ELF-1 (cell line): Measurements from ENCODE around the gene BSCL2.
A peak's percentile ranks its signal among the peaks of the same experiment; 100 is the strongest.
"Not testable (repeated sequence)": the region's sequence is repeated elsewhere in the genome, so short reads cannot be mapped to it uniquely, and the experiment has no call there.

Source experiments
- DNase-seq: peaks from one replicate; pipeline ENCODE4 v3.0.0-alpha.2; 2016; ENCODE audit warnings: low read depth, low spot score

BSCL2 gene

GRCh38 chr11:62656796-62657429 lies 50.3 kb downstream of the BSCL2 start:
- DNase-seq, result no peak

DNA sequence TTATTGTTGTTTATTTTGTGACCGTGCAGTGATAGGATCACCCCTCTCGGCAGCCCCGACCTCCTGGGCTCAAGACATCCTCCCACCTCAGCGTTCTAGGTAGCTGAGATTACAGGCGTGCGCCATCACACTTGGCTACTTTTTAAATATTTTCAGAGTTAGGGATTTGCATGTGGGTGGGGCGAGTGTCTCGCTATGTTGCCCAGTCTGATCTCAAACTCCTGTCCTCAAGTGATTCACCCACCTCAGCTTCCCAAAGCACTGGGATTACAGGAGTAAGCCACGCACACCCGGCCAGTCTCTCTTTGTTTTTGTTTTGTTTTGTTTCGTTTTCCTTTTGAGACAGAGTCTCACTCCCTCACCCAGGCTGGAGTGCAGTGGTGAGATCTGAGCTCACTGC lies 52.9 kb downstream of the BSCL2 start:
- DNase-seq, result no peak

- no peak for DNase-seq
Observed at GRCh38 chr11:62652161-62653006, 54.8 kb downstream of the BSCL2 start.

DNA sequence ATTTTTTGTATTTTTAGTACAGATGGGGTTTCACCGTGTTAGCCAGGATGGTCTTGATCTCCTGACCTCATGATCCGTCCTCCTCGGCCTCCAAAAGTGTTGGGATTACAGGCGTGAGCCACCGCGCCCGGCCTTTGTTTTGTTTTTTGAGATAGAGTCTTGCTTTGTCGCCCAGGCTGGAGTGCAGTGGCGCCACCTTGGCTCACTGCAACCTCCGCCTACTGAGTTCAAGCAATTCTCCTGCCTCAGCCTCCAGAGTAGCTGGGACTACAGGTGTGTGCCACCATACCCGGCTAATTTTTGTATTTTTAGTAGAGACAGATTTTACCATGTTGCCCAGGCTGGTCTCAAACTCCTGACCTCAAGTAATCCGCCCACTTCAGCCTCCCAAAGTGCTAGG lies 56.9 kb downstream of the BSCL2 start:
- DNase-seq, result not testable (repeated sequence)

DNA sequence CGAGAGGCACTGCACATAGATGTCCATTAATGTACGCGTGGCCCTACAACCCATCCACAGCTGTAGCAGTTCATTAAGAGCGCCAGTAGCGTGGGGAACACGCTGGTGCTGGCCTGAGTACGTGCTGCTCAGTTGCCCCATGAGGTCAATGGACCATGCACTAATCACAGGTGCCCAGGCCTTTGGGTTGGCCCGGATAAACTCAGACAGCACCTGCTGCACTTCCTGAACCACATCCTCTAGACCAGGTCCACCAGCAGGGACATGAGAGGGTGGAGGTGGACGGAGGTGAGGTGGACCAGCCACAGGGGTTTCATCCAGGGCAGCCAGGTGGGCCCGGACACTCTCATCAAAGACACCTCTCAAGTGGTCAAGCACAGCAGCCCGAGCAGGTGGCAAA lies 57.7 kb downstream of the BSCL2 start:
- DNase-seq, result no peak

DNA sequence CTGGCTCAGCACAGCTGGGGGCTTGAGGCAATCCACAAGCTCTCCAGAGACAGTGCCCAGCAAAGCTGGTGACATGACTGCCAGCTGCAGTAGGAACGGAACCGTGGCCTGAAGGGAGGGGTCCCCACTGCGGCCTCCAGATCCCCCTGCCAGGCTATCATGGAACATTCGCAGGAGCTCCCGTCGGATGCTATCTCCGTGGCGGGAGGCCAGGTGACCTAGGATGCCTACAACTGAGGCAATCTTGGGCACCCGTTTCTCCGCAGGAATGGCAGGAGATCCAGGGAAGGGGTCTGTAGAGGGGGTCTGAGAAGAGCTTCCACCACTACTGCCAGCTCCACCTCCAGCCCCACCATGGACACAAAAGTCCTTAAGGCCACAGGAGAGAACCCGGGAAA lies 58.3 kb downstream of the BSCL2 start:
- no peak for DNase-seq

- DNase-seq, result no peak
Observed at GRCh38 chr11:62648185-62648966, 58.8 kb downstream of the BSCL2 start.

DNA sequence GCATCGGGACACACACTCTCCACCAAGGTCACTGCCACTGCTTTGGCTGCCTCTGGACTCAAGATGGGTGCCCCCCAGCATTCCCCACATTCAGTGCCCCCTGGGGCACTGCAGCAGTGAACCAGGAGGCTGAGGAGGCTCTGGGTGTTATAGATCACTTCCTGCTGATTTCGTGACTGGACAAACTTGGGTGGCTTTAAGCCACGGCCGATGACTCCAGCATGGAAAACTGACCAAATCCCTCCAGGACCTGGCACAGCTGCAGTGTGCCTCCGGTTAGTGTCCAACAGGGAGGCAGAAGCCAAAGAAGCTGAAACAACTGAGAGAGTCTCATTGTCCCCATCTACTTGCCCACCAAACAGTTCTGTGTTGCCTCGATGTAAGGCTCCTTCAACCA lies 59.6 kb downstream of the BSCL2 start:
- DNase-seq, result no peak

DNA sequence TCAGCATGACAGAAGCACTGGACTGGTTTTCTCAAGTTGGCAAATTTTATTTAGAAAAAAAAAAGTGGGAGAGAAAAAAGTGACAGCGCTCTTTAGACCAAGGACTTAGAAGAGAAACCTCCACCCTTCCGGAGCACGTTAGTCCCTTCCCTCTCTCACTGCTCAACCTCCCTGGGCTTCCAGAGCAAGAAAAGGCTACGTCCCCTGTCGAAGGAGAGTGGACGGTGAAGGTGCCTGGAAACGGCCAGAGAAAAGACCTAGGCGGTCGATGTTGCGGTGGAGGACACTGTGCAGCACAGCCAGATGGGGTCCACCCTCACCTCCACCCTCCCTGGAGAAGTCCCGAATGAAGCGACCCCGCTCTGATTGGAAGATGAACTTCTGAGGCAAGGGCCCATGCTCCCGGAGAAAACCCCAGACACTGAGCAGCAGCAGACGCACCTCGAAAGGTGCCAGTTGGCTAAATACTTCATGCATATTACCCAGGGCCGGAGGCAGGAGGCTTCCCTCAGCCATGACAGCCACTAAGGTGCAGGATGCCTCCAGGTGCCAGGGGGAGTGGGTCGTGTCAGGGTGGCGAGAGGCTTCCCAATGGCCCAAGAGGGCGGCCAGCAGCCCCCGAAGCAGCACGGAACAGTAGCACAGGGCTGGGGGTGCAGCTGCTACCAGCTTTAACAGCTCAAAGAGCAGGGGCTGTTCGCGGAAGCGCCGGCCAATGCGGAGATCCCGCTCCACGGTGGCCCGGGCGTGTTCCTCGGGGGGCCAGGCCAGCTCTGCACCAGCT lies 60.2 kb downstream of the BSCL2 start:
- DNase-seq, result no peak

GRCh38 chr11:62645946-62646824 lies 61.0 kb downstream of the BSCL2 start, which contains the start of gene GANAB:
TSS of gene GANAB (minus strand) at chr11:62646613. CDS start at chr11:62646599, 14 bp downstream.
- DNase-seq, result peak; percentile 99

DNA sequence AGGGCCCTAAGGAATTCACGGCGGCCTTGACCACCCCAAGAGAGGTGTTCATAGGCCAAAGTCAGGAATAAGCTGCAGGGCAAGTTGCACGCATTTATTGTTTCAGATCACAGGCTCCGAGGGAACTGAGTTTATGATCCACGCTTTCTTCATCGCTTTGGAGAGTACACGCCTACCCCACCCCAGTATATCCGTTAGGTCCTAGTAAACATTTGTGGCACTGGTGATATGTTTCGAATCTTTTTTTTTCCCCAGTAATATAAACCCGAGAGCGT lies 61.6 kb downstream of the BSCL2 start:
- DNase-seq, result no peak

GRCh38 chr11:62644220-62644619 lies 63.0 kb downstream of the BSCL2 start:
- DNase-seq, result no peak
